Trophoblast cell (in vitro differentiated cells and primary cell): ENCODE data around the gene F2RL3.

Experiments
- DNase-seq, 2 donors: peaks; one replicate each; pipeline ENCODE4 v3.0.0-alpha.2; 2016
- H2AFZ ChIP-seq: 2 replicates; pipeline ENCODE4 v1.6.1; 2013; ENCODE audit warnings: low read length, moderate library complexity, mild to moderate bottlenecking; ENCODE audit not compliant: insufficient read depth, poor library complexity
- H2AK5ac ChIP-seq: 2 replicates; pipeline ENCODE4 v1.6.1; 2013; ENCODE audit warnings: mild to moderate bottlenecking, low read length
- H2BK120ac ChIP-seq: 2 replicates; pipeline ENCODE4 v1.6.1; 2013; ENCODE audit warnings: low read length, mild to moderate bottlenecking, moderate library complexity; ENCODE audit not compliant: insufficient read depth, poor library complexity
- H2BK12ac ChIP-seq: 2 replicates; pipeline ENCODE4 v1.6.1; 2013; ENCODE audit warnings: mild to moderate bottlenecking, low read length, moderate library complexity
- H2BK5ac ChIP-seq: 2 replicates; pipeline ENCODE4 v1.6.1; 2013; ENCODE audit warnings: low read length, low read depth, moderate library complexity, mild to moderate bottlenecking; ENCODE audit not compliant: poor library complexity
- H3K14ac ChIP-seq: 2 replicates; pipeline ENCODE4 v1.6.1; 2013; ENCODE audit warnings: mild to moderate bottlenecking, low read length
- H3K18ac ChIP-seq: 2 replicates; pipeline ENCODE4 v1.6.1; 2013; ENCODE audit warnings: mild to moderate bottlenecking, low read length
- H3K23ac ChIP-seq: 2 replicates; pipeline ENCODE4 v1.6.1; 2013; ENCODE audit warnings: low read length
- H3K27ac ChIP-seq: 2 replicates; pipeline ENCODE4 v1.5.1; 2013; ENCODE audit warnings: low read depth, mild to moderate bottlenecking, inconsistent platforms, low read length, moderate library complexity
- H3K27me3 ChIP-seq: 2 replicates; pipeline ENCODE4 v1.6.1; 2013; ENCODE audit warnings: inconsistent platforms, mild to moderate bottlenecking, low read length, moderate library complexity; ENCODE audit not compliant: insufficient read depth
- H3K36me3 ChIP-seq, 2 experiments: 1 replicate in 1 of 2; 2 replicates in 1 of 2; pipeline ENCODE4 v1.6.1; 2013; ENCODE audit warnings: low read length in 2 of 2, mild to moderate bottlenecking in 2 of 2, moderate library complexity in 1 of 2; ENCODE audit not compliant: insufficient read depth in 2 of 2, control insufficient read depth in 1 of 2
- H3K4ac ChIP-seq: 2 replicates; pipeline ENCODE4 v1.6.1; 2013; ENCODE audit warnings: low read depth, mild to moderate bottlenecking, low read length, moderate library complexity
- H3K4me1 ChIP-seq, 2 experiments: 1 replicate in 1 of 2; 2 replicates in 1 of 2; pipeline ENCODE4 v1.6.1; 2013; ENCODE audit warnings: low read length in 2 of 2, mild to moderate bottlenecking in 2 of 2, moderate library complexity in 1 of 2; ENCODE audit not compliant: insufficient read depth in 2 of 2, control insufficient read depth in 1 of 2
- H3K4me2 ChIP-seq: 2 replicates; pipeline ENCODE4 v1.6.1; 2013; ENCODE audit warnings: inconsistent platforms, mild to moderate bottlenecking, low read length, moderate library complexity
- H3K4me3 ChIP-seq: 2 replicates; pipeline ENCODE4 v1.5.1; 2013; ENCODE audit warnings: mild to moderate bottlenecking, low read depth, low read length, inconsistent platforms
- H3K79me1 ChIP-seq: one replicate; pipeline ENCODE4 v1.6.1; 2013; ENCODE audit warnings: low read length
- H3K79me2 ChIP-seq: 2 replicates; pipeline ENCODE4 v1.6.1; 2013; ENCODE audit warnings: low read length, mild to moderate bottlenecking; ENCODE audit not compliant: control insufficient read depth, insufficient read depth, poor library complexity
- H3K9ac ChIP-seq: 2 replicates; pipeline ENCODE4 v1.6.1; 2013; ENCODE audit warnings: mild to moderate bottlenecking, low read length
- H3K9me3 ChIP-seq: 2 replicates; pipeline ENCODE4 v1.6.1; 2013; ENCODE audit warnings: low read depth, mild to moderate bottlenecking, control low read depth, inconsistent platforms, low read length; ENCODE audit not compliant: insufficient read depth
- H4K12ac ChIP-seq: 2 replicates; pipeline ENCODE4 v1.6.1; 2013; ENCODE audit warnings: low read depth, mild to moderate bottlenecking, low read length, moderate library complexity
- H4K8ac ChIP-seq: 2 replicates; pipeline ENCODE4 v1.6.1; 2013; ENCODE audit warnings: low read depth, mild to moderate bottlenecking, low read length, moderate library complexity
- H4K91ac ChIP-seq: one replicate; pipeline ENCODE4 v1.6.1; 2013; ENCODE audit warnings: low read depth, mild to moderate bottlenecking, low read length, moderate library complexity
- WGBS: extraction: QIAGEN DNeasy Blood & Tissue Kit; methylation state at CpG from one replicate; pipeline ENCODE4 v1.1.7; 2013; ENCODE audit warnings: missing lambda C conversion rate; ENCODE audit not compliant: insufficient read length, insufficient coverage; ENCODE audit errors: extremely low coverage; 5-methylcytosine and 5-hydroxymethylcytosine counted together

The F2RL3 gene

DNA sequence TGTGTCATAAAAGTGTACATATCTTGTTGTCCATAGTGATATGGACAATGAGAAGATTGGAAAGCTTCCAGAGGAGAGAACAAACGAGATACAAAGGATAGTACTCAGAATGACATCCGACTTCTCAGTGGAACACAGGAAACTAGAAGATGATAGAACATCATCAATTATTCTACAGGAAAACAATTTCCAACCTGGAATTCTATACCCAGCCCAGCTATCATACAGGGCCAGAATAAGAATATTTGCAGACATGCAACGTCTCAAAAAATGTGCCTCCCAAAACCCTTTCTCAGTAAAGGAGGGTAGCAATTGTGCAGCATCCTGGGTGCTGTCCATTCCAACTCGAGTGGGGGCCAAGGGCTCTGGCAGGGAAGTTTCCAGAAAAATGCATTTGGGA, 24.0 kb downstream of the F2RL3 start:
- Histone ChIP-seq H3K14ac (no peak overlapping the region), H3K4me3 (no peak overlapping the region), H3K4ac (no peak overlapping the region), H3K27me3 (peaks cover 2% of the 10 kb centered on the region), H3K79me2 (no peaks in the 10 kb centered on the region), H4K91ac (no peak overlapping the region), H3K27ac (no peak overlapping the region), H3K9me3 (peaks cover 26% of the 10 kb centered on the region), H2BK5ac (no peak overlapping the region), H3K23ac (no peak overlapping the region), H2AK5ac (no peak overlapping the region), H2BK120ac (no peak overlapping the region), H2BK12ac (no peak overlapping the region), H3K36me3 (no peaks in the 10 kb centered on the region), H3K4me2 (no peak overlapping the region), H3K9ac (no peak overlapping the region), H3K4me1 (no peaks in the 10 kb centered on the region), H4K12ac (no peak overlapping the region), H3K18ac (no peak overlapping the region), H4K8ac (no peak overlapping the region), H2AFZ (no peak overlapping the region), H3K79me1 (no peaks in the 10 kb centered on the region)
- DNase-seq = no peak
- WGBS = no CpG with 5 or more reads among the region's 4 CpGs

GRCh38 chr19:16914421-16914820, 25.6 kb downstream of the F2RL3 start:
- Histone ChIP-seq H3K14ac (no peak overlapping the region), H3K4me2 (no peak overlapping the region), H4K8ac (no peak overlapping the region), H4K91ac (no peak overlapping the region), H2BK120ac (no peak overlapping the region), H4K12ac (no peak overlapping the region), H3K36me3 (no peaks in the 10 kb centered on the region), H3K27me3 (peaks cover 2% of the 10 kb centered on the region), H3K9me3 (peaks cover 22% of the 10 kb centered on the region), H3K9ac (no peak overlapping the region), H2AK5ac (no peak overlapping the region), H2BK5ac (no peak overlapping the region), H3K27ac (no peak overlapping the region), H2BK12ac (no peak overlapping the region), H3K23ac (no peak overlapping the region), H3K18ac (no peak overlapping the region), H3K4ac (no peak overlapping the region), H3K79me2 (no peaks in the 10 kb centered on the region), H3K4me3 (no peak overlapping the region), H2AFZ (no peak overlapping the region), H3K79me1 (no peaks in the 10 kb centered on the region), H3K4me1 (no peaks in the 10 kb centered on the region)
- WGBS = no CpG with 5 or more reads among the region's 11 CpGs
- DNase-seq = no peak

DNA sequence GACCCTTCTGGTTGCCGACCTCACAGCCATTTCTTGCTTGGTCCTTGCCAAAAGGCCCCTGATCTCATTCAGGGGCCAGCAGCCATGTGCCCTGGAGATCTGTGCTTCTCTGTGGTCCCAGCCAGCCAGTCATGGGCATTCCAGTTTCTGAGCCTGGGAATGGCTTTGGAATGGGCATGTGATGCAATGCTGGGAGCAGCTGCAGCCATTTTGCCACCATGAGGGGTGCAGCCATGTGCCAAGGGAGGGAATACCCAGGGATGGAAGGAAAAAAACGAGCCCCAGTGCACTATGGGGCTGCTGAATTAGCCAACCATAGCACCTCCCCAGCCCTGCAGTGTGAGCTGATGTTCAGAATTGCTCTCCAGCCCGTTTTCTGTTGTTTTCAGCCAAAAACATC, 26.3 kb downstream of the F2RL3 start:
- no CpG with 5 or more reads among the region's 3 CpGs for WGBS

GRCh38 chr19:16915734-16916133, 26.9 kb downstream of the F2RL3 start:
- Histone ChIP-seq H3K18ac (no peak overlapping the region), H3K4ac (no peak overlapping the region), H3K4me3 (no peak overlapping the region), H3K4me2 (no peak overlapping the region), H3K9ac (no peak overlapping the region), H3K79me1 (no peaks in the 10 kb centered on the region), H3K23ac (no peak overlapping the region), H3K27me3 (peaks cover 2% of the 10 kb centered on the region), H3K27ac (no peak overlapping the region), H2BK5ac (no peak overlapping the region), H3K79me2 (no peaks in the 10 kb centered on the region), H2AK5ac (no peak overlapping the region), H4K12ac (no peak overlapping the region), H3K4me1 (no peaks in the 10 kb centered on the region), H3K36me3 (no peaks in the 10 kb centered on the region), H4K8ac (no peak overlapping the region), H2BK12ac (no peak overlapping the region), H3K14ac (no peak overlapping the region), H2BK120ac (no peak overlapping the region), H4K91ac (no peak overlapping the region), H3K9me3 (peaks cover 26% of the 10 kb centered on the region), H2AFZ (no peak overlapping the region)
- WGBS = no CpG with 5 or more reads among the region's 3 CpGs
- DNase-seq = no peak

More for the DNA sequence above, 26.3 kb downstream of the F2RL3 start:
- no peak overlapping the region for H3K4ac ChIP-seq
- no peak overlapping the region for H3K4me2 ChIP-seq
- H4K91ac ChIP-seq = no peak overlapping the region
- H4K8ac ChIP-seq = no peak overlapping the region
- H3K79me2 ChIP-seq = no peaks in the 10 kb centered on the region
- H3K36me3 ChIP-seq = no peaks in the 10 kb centered on the region
- no peak overlapping the region for H3K27ac ChIP-seq
- no peak overlapping the region for H3K18ac ChIP-seq
- no peak overlapping the region for H2AK5ac ChIP-seq
- no peaks in the 10 kb centered on the region for H3K79me1 ChIP-seq
- H2BK12ac ChIP-seq = no peak overlapping the region
- no peak overlapping the region for H2BK5ac ChIP-seq
- DNase-seq = no peak
- H3K9ac ChIP-seq = no peak overlapping the region
- H2AFZ ChIP-seq = no peak overlapping the region
- H3K9me3 ChIP-seq = peaks cover 26% of the 10 kb centered on the region
- no peak overlapping the region for H3K4me3 ChIP-seq
- no peak overlapping the region for H3K14ac ChIP-seq
- no peak overlapping the region for H3K23ac ChIP-seq
- H2BK120ac ChIP-seq = no peak overlapping the region
- H3K27me3 ChIP-seq = peaks cover 2% of the 10 kb centered on the region
- no peaks in the 10 kb centered on the region for H3K4me1 ChIP-seq
- H4K12ac ChIP-seq = no peak overlapping the region
